Measurements from ENCODE around the gene CMA1.

DNA sequence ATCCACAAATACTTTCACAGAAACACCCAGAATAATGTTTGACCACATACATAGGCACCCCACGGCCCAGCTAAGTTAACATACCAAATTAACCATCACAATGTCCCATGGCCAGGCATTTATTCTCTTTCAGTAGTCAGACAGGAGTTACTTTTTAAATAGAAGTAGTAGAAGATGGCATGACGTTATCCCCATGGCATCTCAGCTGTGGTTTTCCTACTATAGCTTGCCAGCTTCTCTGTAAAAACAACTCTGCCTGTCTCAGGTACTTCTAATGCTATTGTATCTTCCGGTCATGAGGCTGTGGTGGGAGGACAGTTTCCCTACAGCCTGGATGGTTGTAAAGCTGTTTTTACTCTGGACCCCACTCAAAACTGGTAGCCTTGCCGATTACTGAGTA is 48.7 kb upstream of the CMA1 start:
- TF ChIP-seq, protein P1, sequence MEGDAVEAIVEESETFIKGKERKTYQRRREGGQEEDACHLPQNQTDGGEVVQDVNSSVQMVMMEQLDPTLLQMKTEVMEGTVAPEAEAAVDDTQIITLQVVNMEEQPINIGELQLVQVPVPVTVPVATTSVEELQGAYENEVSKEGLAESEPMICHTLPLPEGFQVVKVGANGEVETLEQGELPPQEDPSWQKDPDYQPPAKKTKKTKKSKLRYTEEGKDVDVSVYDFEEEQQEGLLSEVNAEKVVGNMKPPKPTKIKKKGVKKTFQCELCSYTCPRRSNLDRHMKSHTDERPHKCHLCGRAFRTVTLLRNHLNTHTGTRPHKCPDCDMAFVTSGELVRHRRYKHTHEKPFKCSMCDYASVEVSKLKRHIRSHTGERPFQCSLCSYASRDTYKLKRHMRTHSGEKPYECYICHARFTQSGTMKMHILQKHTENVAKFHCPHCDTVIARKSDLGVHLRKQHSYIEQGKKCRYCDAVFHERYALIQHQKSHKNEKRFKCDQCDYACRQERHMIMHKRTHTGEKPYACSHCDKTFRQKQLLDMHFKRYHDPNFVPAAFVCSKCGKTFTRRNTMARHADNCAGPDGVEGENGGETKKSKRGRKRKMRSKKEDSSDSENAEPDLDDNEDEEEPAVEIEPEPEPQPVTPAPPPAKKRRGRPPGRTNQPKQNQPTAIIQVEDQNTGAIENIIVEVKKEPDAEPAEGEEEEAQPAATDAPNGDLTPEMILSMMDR (IDR thresholded peaks at IDR 0.05): no peak
- no peak for TF ChIP-seq POLR2A (IDR thresholded peaks at IDR 0.05)
